Activated T-helper 1 cell treated with anti-CD3 and anti-CD28 coated beads, Interleukin-12 subunit alpha, Interleukin-12 subunit beta, Interleukin-2, Interleukin-4 antibody, amounts not matched to agents 30 ng/mL and 10 ng/mL and 1 ng/mL, durations not matched to agents 14 hours and 24 hours and 36 hours (primary cell): Measurements from ENCODE around the gene USP24. TPM values are rescaled to one million over a fixed set of nuclear protein-coding genes. Genes with fewer than 3 reads are reported as not detected.

Source experiments
- DNase-seq: peaks from one replicate; pipeline ENCODE4 v3.0.0; 2021; ENCODE audit warnings: low spot score
- H3K27ac Mint-ChIP-seq: one replicate; pipeline ENCODE4 v1.8.0; 2021; ENCODE audit warnings: mild to moderate bottlenecking, mixed read lengths
- H3K27me3 Mint-ChIP-seq: one replicate; pipeline ENCODE4 v1.8.0; 2022; ENCODE audit warnings: mild to moderate bottlenecking, moderate library complexity, mixed read lengths; ENCODE audit not compliant: insufficient read depth
- H3K36me3 Mint-ChIP-seq: one replicate; pipeline ENCODE4 v1.8.0; 2021; ENCODE audit warnings: low read depth, mixed read lengths
- H3K4me1 Mint-ChIP-seq: one replicate; pipeline ENCODE4 v1.8.0; 2021; ENCODE audit warnings: low read depth, mixed read lengths
- H3K4me3 Mint-ChIP-seq: one replicate; pipeline ENCODE4 v1.8.0; 2021; ENCODE audit warnings: mild to moderate bottlenecking, moderate library complexity, mixed read lengths
- H3K9me3 Mint-ChIP-seq: one replicate; pipeline ENCODE4 v1.8.0; 2021; ENCODE audit warnings: mixed read lengths
- intact Hi-C: fragments of 100-400 bp; cut with micrococcal nuclease; formaldehyde crosslinking; loops from one replicate; pipeline ENCODE4 v1.15.1; 2024
- total RNA-seq: library from RNA; stranded (reverse); gene quantifications from 2 replicates; pipeline ENCODE4 v1.2.3, GENCODE V29; 2022

Gene USP24
- total RNA-seq, 1 donor from 2014 or later: 58.6 TPM

DNA sequence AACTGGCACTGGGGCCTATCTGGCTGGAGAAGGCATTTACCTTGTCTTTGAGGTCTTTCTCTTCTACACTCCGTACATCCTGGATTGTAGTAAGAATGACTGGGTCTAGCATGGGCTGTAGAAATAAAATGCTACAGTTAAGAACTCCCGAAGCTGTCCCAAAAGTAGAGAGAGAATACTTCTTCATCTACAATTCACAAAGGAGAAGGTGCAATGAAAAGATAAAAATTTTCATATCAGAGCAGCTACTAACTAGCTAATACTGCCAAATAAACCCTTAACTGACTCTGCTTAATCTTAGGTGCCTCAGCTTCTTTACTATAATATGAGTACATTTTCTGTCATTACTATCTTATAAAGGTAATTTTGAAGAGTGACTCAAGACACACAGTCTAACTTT lies 55.6 kb downstream of the USP24 start:
- Mint-ChIP-seq H3K4me3 (no peak overlapping the region), H3K27me3 (no peaks in the 10 kb centered on the region), H3K27ac (no peak overlapping the region), H3K9me3 (no peaks in the 10 kb centered on the region), H3K36me3 (peaks cover 32% of the 10 kb centered on the region), H3K4me1 (peaks cover 19% of the 10 kb centered on the region)
- no peak for DNase-seq
- intact Hi-C loops: no loop called here

DNA sequence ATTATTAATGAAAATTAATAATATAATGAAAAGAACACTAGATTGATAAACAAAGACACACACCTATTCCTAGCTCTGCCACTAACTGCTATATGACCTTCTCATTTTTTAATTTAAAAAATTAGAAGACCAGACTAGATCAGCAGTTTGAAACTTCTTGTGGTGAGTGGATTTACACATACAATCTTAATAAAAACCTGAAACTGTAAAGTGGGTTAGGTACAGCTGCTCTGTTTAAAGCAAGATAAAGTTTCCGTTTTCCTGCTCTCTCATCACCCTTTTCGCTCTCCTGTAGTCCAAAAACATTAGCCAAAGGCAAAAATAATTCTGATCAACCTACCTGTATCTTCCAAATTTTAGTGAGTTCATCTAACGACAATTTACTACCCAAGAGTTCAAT lies 58.6 kb downstream of the USP24 start:
- H3K27me3 Mint-ChIP-seq: no peaks in the 10 kb centered on the region
- intact Hi-C loops: no loop called here
- H3K36me3 Mint-ChIP-seq: peaks cover 35% of the 10 kb centered on the region
- H3K4me3 Mint-ChIP-seq: no peak overlapping the region
- H3K9me3 Mint-ChIP-seq: no peaks in the 10 kb centered on the region
- no peak for DNase-seq
- no peak overlapping the region for H3K27ac Mint-ChIP-seq
- H3K4me1 Mint-ChIP-seq: peaks cover 22% of the 10 kb centered on the region

DNA sequence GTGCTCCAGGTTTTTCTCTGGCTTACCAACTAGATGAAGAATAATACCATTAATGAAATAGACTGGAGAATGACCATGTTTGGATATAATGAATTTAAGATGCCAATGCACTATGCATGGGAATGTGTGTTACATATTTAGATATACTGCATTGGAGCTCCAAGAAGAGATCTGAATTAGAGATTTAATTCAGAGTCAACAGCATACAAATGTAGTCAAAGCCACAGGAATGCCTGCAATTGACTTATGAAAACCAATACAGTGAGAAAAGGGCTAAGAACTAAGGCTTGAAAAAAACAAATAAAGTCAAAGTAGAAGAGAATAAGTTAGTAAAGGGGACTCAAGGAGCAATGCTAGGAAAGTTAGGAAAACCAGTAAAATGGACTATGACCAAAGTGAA lies 59.1 kb downstream of the USP24 start:
- Mint-ChIP-seq H3K9me3 (no peaks in the 10 kb centered on the region), H3K4me1 (peaks cover 28% of the 10 kb centered on the region), H3K36me3 (peaks cover 39% of the 10 kb centered on the region), H3K27ac (peak overlapping the region; percentile 9), H3K4me3 (no peak overlapping the region), H3K27me3 (no peaks in the 10 kb centered on the region)
- DNase-seq: no peak
- intact Hi-C loops: no loop called here

DNA sequence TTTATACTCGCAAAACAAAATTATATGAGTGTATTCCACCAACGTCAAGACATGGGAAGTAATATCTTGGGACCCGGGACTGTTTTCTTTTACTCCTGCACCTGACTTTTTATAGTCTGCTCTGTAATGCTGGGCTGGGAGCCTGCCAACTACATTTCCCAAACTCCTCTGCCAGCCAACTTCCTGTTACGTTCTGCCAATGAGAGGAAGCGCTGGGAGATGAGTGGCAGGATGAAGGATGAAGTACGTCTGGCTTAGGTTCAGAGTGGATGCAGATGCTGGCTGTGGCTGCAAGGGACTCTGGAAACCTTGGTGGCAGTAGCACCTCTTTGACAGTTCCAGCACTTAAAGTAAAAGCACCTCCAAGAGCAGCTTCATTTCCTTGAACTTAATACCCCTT lies 59.6 kb downstream of the USP24 start:
- H3K27ac Mint-ChIP-seq: no peak overlapping the region
- peaks cover 32% of the 10 kb centered on the region for H3K4me1 Mint-ChIP-seq
- no peaks in the 10 kb centered on the region for H3K9me3 Mint-ChIP-seq
- H3K4me3 Mint-ChIP-seq: no peak overlapping the region
- DNase-seq: no peak
- H3K36me3 Mint-ChIP-seq: peaks cover 40% of the 10 kb centered on the region
- H3K27me3 Mint-ChIP-seq: no peaks in the 10 kb centered on the region
- intact Hi-C loops: no loop called here

DNA sequence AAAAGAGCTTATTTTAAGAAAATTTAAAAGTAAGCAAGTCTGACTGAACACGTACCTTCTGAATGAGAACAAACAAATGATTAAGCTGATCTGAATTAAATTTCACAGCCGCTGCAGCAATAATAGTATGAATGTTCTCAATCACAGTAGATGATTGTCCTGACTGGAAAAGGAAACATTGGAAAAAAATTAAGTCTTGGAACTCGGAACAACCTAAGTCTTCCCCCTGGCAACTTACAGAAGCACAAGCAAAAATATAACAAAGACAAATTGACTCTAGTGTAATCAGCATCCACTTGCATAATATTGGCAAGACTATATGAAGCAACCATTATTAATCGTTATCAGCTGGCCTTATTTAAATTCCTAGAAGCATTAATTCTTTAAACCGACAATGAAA lies 60.5 kb downstream of the USP24 start:
- Mint-ChIP-seq H3K4me1 (peaks cover 32% of the 10 kb centered on the region), H3K9me3 (no peaks in the 10 kb centered on the region), H3K36me3 (peaks cover 40% of the 10 kb centered on the region), H3K27ac (no peak overlapping the region), H3K27me3 (no peaks in the 10 kb centered on the region), H3K4me3 (no peak overlapping the region)
- no peak for DNase-seq
- intact Hi-C loops: no loop called here

DNA sequence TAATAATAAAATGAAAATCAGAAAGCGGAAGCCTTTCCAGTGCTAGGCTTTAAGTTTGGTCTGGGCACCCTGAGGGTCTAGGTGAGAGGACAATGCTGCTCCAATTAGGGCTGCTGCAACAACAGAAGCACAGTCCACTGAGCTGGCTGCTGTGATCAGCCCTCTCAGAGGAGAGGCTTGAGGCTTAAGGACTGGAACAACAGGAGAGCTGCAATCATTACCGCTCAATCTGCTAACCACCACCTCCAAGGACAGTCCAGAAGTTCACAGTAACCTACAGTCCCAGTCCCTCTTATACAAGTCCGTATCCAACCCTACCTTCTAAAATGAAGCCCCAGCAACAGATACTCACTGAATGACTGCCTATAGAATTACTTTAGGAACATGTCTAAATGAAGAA lies 62.1 kb downstream of the USP24 start:
- Mint-ChIP-seq H3K27me3 (no peaks in the 10 kb centered on the region), H3K36me3 (peaks cover 33% of the 10 kb centered on the region), H3K4me3 (no peak overlapping the region), H3K27ac (no peak overlapping the region), H3K4me1 (peaks cover 32% of the 10 kb centered on the region), H3K9me3 (no peaks in the 10 kb centered on the region)
- DNase-seq: no peak
- intact Hi-C loops: no loop called here

DNA sequence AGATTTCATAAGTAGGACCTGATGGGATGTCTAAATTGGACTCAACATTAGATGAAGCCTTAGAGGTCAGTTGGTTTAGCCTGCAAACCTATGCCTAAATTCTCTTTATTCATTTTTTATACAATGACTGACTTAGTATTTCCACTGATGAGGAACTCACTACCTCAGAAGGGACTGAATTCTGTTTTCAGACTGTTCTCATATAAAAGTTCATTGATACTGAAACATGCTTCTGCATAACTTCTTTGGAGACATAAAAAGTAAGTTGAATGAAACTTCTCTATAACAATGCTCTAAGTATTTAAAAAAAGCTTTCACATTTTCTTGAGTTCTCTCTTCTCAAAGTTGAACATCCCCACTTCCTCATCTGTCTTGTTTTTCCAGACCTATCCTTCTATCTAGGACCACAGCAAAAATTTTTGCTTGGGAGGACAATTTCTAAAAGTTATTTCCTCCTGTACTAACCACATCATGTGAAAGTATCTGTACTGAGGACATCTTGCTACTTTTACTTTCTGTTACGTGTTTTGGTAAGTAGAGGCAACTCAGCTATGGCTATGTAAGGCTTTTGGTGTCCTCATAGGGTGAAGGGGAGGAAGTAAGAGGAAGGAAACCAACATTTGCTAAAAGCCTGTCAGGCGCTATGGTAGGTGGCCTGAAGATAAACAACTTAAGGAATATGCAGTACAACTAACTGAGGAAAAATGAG lies 64.1 kb downstream of the USP24 start:
- DNase-seq: no peak
- Mint-ChIP-seq H3K27ac (peak overlapping the region; percentile 79), H3K4me3 (peak overlapping the region; percentile 62), H3K27me3 (no peaks in the 10 kb centered on the region), H3K4me1 (peaks cover 29% of the 10 kb centered on the region), H3K36me3 (peaks cover 35% of the 10 kb centered on the region), H3K9me3 (no peaks in the 10 kb centered on the region)
- intact Hi-C loops: loop anchor here (1.0 to 2.0 kb wide), 2 partner anchors 11 to 14 kb away; no protein-coding TSS in a partner anchor

DNA sequence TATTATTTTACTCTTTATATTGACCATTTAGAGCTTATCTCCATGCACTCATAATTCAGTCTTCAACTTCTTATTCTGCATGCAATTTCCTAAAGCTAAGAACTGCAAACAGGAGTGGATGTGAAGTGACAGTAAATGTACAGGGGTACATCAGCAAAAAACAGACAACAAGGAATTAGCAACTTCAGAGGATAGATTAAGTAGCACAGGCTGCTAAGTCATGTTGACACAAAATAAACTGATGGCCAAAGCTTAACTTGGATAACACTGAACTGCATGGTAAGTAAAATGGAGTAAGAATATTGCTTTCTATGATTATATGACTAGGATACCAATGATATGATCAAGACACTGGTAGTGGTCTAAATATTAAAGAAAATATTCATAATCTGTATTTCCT lies 66.5 kb downstream of the USP24 start:
- H3K27ac Mint-ChIP-seq: no peak overlapping the region
- no peak for DNase-seq
- H3K9me3 Mint-ChIP-seq: no peaks in the 10 kb centered on the region
- H3K27me3 Mint-ChIP-seq: no peaks in the 10 kb centered on the region
- peaks cover 23% of the 10 kb centered on the region for H3K36me3 Mint-ChIP-seq
- H3K4me3 Mint-ChIP-seq: no peak overlapping the region
- peaks cover 22% of the 10 kb centered on the region for H3K4me1 Mint-ChIP-seq
- intact Hi-C loops: loop anchor here (10.0 kb wide), 1 partner anchor 1436 kb away; no protein-coding TSS in a partner anchor

DNA sequence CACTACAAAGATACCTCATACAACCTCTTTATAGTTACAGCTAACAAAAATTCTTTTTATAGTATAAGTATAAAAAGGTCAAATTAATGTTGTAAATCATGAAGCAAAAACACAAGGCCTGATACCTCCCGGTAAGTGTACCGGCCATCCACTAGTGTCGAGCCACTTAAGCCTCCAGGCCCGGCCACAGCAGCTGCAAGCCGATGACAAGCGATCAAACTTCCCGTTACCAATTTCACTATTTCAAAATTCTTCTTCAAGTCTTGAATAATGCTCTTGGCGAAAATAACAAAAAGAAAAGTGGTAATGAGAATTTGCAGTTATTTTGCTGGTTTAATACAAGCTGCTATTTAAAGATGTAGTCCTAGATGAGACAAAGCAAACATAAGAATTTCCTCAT lies 67.6 kb downstream of the USP24 start:
- Mint-ChIP-seq H3K4me1 (peaks cover 18% of the 10 kb centered on the region), H3K27me3 (no peaks in the 10 kb centered on the region), H3K9me3 (no peaks in the 10 kb centered on the region), H3K4me3 (no peak overlapping the region), H3K36me3 (peaks cover 25% of the 10 kb centered on the region), H3K27ac (no peak overlapping the region)
- intact Hi-C loops: loop anchor here (10.0 kb wide), 1 partner anchor 1437 kb away; no protein-coding TSS in a partner anchor
- no peak for DNase-seq

DNA sequence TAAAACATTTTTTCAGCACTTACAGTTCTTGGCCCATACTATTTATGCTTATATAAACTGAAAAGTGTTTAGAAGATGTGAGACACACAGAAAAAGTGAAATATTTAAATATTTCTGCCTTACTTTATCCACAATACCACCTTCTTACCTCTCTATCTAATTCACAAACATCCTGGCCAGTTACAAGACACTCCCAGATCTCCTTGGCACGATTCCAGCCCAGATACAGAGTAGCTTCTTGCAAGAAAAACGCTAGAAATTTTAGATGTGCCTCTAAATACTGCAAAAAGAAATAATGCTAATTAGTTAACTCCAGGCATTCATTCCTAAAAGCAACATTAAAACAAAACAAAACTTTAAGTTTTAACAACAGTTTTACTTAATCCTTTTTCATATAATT lies 68.4 kb downstream of the USP24 start:
- intact Hi-C loops: loop anchor here (10.0 kb wide), 1 partner anchor 1438 kb away; no protein-coding TSS in a partner anchor
- H3K27me3 Mint-ChIP-seq: no peaks in the 10 kb centered on the region
- peaks cover 13% of the 10 kb centered on the region for H3K4me1 Mint-ChIP-seq
- H3K9me3 Mint-ChIP-seq: no peaks in the 10 kb centered on the region
- H3K36me3 Mint-ChIP-seq: peaks cover 30% of the 10 kb centered on the region
- DNase-seq: no peak
- no peak overlapping the region for H3K4me3 Mint-ChIP-seq
- H3K27ac Mint-ChIP-seq: no peak overlapping the region

DNA sequence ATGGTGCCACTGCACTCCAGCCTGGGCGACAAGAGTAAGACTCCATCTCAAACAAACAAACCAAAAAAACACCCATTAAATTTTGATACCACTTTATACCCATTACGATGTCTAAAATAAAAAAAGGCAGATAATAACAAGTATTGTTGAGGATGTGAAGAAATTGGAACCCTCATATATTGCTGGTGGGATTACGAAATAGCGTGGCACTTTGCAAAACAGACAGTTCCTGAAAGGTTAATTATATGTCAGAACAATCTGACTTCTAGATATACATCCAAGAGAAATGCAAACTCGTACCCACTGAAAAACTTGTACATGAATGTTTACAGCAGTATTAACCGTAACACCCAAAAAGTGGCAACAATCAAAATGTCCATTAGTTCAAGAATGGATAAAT lies 70.3 kb downstream of the USP24 start:
- no peak overlapping the region for H3K4me3 Mint-ChIP-seq
- H3K27me3 Mint-ChIP-seq: no peaks in the 10 kb centered on the region
- peaks cover 30% of the 10 kb centered on the region for H3K36me3 Mint-ChIP-seq
- H3K4me1 Mint-ChIP-seq: peaks cover 17% of the 10 kb centered on the region
- no peak for DNase-seq
- no peak overlapping the region for H3K27ac Mint-ChIP-seq
- no peaks in the 10 kb centered on the region for H3K9me3 Mint-ChIP-seq
- intact Hi-C loops: loop anchor here (5.0 to 10.0 kb wide), 2 partner anchors 252 to 1440 kb away; no protein-coding TSS in a partner anchor

DNA sequence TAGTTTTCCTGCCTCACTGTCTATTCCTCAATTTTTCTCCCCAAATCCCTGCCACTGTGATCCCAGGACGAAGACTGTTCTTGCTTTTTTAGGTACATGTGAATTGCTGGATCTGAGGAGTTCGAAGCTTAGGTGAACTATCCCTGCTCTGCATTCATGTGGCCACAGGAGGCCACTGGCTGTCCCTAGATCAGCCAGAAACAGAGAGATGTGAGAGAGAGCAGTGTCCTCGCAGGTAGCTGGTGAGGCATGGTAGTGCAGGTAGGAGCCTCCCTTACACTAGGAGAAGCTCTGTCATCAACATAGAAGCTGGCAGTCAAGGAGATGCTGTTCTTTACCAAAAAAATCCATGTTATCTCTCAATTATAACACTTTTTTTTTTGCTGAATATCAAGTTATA lies 71.5 kb downstream of the USP24 start:
- H3K4me1 Mint-ChIP-seq: peaks cover 23% of the 10 kb centered on the region
- no peak overlapping the region for H3K4me3 Mint-ChIP-seq
- no peaks in the 10 kb centered on the region for H3K27me3 Mint-ChIP-seq
- H3K27ac Mint-ChIP-seq: no peak overlapping the region
- DNase-seq: no peak
- no peaks in the 10 kb centered on the region for H3K9me3 Mint-ChIP-seq
- intact Hi-C loops: loop anchor here (5.0 to 10.0 kb wide), 2 partner anchors 254 to 1441 kb away; no protein-coding TSS in a partner anchor
- peaks cover 30% of the 10 kb centered on the region for H3K36me3 Mint-ChIP-seq

DNA sequence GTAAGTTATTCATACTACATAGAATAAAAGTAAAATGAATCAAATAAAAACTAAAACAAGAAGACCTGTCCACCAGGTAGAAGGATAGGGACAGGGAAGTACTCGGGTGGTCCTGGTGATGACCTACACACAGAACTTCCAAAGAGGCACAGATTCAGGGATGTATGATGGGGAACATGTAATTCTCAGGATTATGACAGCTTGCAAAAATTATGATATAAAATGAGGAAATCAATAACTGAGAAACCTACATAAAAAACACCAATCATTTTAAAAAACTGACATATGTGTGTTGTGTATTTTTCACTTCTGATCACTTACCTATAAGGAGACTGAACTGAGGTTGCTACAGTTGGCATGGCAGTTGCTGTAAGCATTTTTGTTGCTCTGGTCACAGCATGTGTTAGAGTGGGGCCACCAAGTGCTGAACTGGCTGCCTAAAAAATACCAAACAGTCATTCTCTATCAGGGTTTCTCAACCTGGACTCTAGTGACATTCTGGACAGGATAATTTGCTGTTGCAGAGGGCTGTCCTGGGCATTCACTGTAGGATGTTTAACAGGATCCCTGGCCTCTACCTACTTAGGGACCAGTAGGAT lies 73.8 kb downstream of the USP24 start:
- H3K9me3 Mint-ChIP-seq: no peaks in the 10 kb centered on the region
- intact Hi-C loops: loop anchor here (5.0 to 10.0 kb wide), 2 partner anchors 256 to 1443 kb away; no protein-coding TSS in a partner anchor
- H3K36me3 Mint-ChIP-seq: peaks cover 21% of the 10 kb centered on the region
- H3K4me3 Mint-ChIP-seq: no peak overlapping the region
- H3K27me3 Mint-ChIP-seq: no peaks in the 10 kb centered on the region
- H3K27ac Mint-ChIP-seq: no peak overlapping the region
- no peak for DNase-seq
- peaks cover 23% of the 10 kb centered on the region for H3K4me1 Mint-ChIP-seq
